ENCODE data around the gene MYDGF. TPM values are rescaled to one million over a fixed set of nuclear protein-coding genes. Genes with fewer than 3 reads are reported as not detected.
A peak's percentile ranks its signal among the peaks of the same experiment; 100 is the strongest.

Gene MYDGF
- total and polyA plus RNA-seq, 2 of the 13 experiments (the other 11 are each of a cell fraction or from before 2014, with no cell fraction given) = 116 to 198 TPM

GRCh38 chr19:4705413-4706131 lies 35.4 kb upstream of the MYDGF start (continued):
- TF ChIP-seq ZBTB4 (CRISPR knock-in tag; IDR thresholded peaks at IDR 0.05; ENCODE audit: borderline replicate concordance) (no peak), ZNF414 (CRISPR knock-in tag; IDR thresholded peaks at IDR 0.05) (no peak), GRHL1 (CRISPR knock-in tag; conservative IDR thresholded peaks at IDR 0.05) (no peak), GTF3A (CRISPR knock-in tag; conservative IDR thresholded peaks at IDR 0.05) (0 out of 2 replicates have a peak, but pooled peaks have one; percentile 45), ZNF7 (CRISPR knock-in tag; IDR thresholded peaks at IDR 0.05) (no peak), NCOR1 (IDR thresholded peaks at IDR 0.05; ENCODE audit: borderline replicate concordance, low read length) (no peak), TMF1 (CRISPR knock-in tag; IDR thresholded peaks at IDR 0.05; ENCODE audit: low read depth) (no peak), ZNF501 (CRISPR knock-in tag; IDR thresholded peaks at IDR 0.05) (no peak), E2F5 (CRISPR knock-in tag; conservative IDR thresholded peaks at IDR 0.05) (no peak), MED13 (CRISPR knock-in tag; IDR thresholded peaks at IDR 0.05) (no peak), ZBTB43 (CRISPR knock-in tag; conservative IDR thresholded peaks at IDR 0.05) (no peak), ZNF747 (CRISPR knock-in tag; IDR thresholded peaks at IDR 0.05; ENCODE audit: borderline replicate concordance) (peak; percentile 72; the same call in 1 of the 2 replicates)

Measured in HepG2 (cell line).